GM21390 (cell line): ENCODE results near the gene ZER1.

Experiments used
- ATAC-seq: cut with Tn5 transposase; IDR thresholded peaks from one replicate; pipeline ENCODE4 v1.9.1; 2021; ENCODE audit not compliant: unreplicated experiment

ZER1 gene

GRCh38 chr9:128743421-128743820 is 28.3 kb downstream of the ZER1 start:
- ATAC-seq: no peak

DNA sequence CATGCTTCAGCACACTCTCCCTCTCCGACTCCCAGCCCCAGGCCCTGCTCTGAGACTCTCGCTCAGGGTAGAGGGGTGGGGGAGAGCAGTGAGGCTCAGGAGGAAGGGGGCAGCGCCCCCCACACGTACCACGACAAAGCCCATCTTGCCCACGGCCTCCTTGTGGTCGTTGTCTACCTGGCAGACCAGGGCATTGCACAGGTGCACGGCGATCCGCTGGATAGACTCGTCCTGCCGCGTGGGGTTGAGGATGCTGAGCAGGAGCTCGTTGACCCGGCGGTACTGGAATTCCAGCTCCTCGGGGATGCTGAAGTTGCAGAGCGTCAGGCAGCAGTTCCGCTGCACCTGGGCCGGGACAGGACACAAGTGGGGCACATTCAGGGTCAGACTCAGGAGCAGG is 29.3 kb downstream of the ZER1 start:
- no peak for ATAC-seq

GRCh38 chr9:128735373-128735772 is 36.4 kb downstream of the ZER1 start:
- no peak for ATAC-seq

- ATAC-seq: no peak
These were observed 38.5 kb downstream of the ZER1 start for GRCh38 chr9:128733256-128733655.

- ATAC-seq: no peak
These were observed 39.2 kb downstream of the ZER1 start for GRCh38 chr9:128732576-128732975.

GRCh38 chr9:128731691-128732090 is 40.0 kb downstream of the ZER1 start:
- ATAC-seq: no peak

GRCh38 chr9:128731093-128731492 is 40.6 kb downstream of the ZER1 start:
- ATAC-seq: no peak

DNA sequence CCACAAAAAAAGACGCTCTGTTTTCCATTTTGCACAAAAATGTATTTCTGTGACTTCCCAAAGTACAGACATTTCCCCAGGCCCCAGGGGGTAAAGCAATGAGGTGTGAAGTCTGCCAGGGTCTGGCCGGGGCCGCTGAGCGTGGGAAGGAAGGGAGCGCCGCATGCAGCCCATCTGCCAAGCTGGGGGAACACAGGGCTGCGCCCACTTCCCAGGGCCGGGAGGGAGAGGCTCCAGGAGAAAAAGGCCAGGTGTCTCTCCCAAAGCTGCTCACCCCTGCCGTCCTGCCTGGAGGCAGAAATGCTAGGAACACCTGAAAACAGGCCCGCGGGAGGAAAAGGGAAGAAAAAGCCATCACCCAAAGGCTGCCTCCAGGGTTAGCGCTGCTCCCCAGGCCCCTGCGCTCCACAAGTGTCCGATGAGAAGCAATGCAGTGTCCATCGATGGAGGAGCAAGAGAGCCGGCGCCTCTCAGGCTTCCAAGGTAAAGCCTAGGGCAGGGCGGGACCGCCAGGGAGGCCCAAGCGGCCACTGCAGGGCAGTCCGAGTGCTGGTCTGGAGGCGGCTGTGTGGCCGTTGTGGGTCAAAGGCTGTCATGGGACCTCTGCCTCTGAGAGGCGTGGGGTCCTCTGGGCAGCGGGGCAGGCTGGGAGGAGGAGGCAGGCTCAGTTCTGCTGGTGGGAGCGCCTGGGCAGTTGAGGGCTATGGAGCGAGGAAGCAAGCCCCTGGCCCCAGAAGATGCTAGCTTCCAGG is 41.8 kb downstream of the ZER1 start:
- no peak for ATAC-seq

DNA sequence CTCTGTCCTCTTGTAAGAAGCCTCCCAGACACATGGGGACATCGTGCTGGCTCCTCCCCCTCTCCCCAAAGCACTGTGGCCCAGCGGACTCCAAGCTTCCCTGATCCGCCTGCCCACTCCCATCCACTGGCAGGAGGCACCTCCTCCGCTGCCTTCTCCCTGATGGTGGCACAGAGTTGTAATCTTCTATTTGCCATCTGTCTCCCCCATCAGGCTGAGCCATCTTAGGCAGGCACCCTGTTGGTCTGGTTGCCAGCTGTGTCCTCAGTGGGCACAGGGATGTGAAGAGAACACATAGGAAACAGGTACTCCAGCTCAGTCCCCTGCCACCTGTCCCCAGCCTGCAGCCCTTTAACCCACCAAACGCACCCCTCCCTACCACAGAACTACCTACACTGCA is 42.4 kb downstream of the ZER1 start:
- ATAC-seq: no peak

GRCh38 chr9:128728298-128728697 is 43.4 kb downstream of the ZER1 start:
- no peak for ATAC-seq

DNA sequence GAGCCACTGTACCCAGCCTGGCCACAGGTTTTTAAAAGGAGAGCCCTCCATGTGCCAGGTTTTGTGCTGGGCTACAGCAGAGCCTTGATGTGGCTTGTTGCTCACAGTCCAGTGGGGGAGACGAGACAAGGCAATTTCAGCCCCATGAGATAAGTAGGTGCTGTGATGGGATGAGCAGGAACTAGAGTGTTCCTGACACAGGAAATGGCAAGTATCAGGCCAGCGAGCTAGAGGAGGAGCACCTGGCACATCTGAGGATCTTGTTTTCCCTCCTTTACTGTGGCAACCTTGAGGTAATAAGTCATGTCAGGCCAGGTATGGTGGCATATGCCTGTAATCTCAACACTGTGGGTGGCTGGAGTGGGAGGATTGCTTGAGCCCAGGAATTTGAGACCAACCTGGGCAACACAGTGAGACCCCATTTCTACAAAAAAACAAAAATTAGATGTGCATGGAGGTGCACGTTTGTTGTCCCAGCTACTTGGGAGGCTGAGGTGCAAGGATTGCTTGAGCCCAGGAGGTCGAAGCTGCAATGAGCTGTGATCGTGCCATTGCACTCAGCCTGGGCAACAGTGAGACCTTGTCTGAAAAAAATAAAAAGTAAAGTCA is 44.0 kb downstream of the ZER1 start:
- ATAC-seq: no peak

DNA sequence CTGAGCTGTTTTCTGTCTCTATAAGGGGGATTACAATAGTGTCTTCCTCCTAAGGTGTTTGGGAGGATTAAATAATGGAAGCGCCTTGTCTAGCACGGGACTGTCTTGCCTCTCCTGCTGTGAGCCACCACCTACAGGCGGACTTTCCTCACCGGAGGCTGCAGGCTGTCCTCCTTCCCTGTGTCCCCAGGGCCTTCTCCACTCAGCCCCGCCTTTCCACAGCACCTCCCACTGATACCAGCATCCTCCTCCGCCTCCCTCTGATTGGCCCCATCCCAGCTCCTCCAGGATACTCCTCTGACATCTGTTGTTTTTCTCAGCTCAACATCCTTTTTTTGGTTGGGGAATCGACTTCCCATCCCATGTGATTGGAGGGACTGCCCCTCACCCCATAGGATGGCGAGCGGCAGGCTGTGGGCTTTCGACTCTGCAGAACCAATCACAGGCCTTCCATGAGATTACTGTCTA is 46.9 kb downstream of the ZER1 start:
- ATAC-seq: no peak

GRCh38 chr9:128723866-128724743 is 47.6 kb downstream of the ZER1 start, which contains the start of gene ZDHHC12:
ZDHHC12 (minus strand) TSS chr9:128724127; CDS start chr9:128724093, 34 bp downstream.
- ATAC-seq: peak; percentile 95

DNA sequence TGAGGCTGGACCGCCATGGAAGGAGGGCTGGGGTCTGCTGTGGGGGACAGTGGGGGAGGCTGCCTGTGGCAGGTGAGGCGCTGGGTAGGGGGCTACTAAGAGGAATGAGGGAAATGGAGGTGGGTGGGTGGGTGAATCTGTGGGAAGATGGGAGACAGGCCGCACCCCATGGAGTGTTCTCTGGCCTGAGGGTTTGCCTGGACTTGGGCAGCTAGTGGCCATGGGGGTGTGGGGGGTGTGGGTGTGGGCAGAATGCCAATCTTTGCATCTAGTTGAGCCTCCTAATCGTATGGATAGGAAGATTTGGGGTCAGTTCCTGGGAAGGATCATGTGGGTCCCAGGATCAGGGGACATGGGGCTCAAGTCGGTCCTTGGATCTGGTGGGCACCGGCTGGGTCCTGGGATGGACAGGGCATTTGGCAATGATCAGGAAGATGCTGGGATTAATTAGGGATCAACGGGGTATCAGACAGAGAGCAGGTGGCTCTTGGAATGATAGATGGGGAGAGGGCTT is 48.3 kb downstream of the ZER1 start:
- no peak for ATAC-seq

DNA sequence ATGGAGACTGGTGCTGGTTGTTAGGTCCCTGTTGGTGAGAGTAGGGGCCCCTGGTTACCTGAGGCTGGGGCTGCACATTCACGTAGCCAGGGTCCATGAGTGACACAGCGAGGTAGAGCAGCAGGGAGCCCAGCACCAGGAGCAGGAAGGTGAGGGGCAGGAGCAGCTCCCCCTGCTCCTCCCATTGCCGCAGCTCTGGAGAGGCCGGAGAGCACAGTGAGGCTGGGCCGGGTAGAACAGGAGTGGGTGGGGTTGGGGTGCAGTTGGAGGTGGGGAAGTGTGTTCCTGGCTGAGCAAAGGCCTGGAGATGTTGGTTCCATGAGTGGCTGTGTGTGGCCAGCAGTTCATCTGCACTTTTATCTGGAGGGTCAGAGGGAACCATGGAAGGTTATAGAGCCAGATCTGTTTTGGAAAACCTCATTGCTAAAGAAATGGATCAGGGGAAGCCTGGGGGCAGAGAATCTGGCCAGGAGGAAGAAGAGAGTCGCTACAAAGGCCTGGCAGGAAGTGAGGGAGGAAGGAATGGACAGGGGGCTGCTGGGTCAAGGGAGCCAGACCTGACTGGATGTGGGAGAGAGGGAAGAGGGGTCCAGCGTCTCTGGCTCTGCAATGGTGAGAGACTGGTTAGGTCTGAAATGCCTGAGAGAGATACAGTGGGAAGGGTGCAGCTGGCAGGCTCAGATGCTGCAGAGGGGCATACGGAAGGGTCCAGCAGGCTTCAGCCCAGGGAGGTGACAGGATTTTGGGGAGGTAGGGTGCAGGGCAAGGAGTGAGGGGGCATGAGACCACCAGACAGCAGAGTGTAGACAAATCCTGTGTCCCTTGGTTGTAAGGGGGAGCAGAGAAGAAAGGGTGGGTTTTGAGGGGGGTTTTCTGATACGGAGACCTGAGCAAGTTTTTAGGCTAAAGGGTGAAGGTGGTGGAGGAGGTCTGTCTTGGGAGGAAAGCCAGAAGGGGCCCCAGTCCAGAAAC is 49.1 kb downstream of the ZER1 start:
- no peak for ATAC-seq

DNA sequence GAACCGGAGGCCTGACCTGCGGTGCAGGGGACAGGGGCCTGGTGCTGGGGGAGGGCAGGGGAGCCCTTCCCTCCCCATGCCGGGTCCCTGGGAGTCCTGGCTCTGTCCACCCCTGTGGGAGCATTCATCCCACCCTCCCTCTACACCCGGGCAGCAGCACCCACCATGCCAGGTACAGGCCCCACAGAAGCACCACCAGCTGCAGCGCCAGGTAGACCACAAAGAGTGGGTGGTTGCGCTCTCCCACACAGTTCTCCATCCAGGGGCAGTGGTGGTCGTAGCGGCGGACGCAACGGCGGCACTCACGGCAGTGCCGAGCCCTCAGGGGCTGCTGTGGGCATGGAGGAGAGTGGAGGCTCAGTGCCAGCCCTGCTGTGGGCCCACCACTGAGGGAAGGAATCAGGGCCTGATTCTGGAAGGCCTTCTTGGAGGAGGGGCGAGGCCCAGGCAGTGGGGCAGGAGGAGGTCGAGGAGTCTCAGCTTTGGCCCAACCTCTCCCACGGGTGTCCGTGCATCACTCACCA is 50.2 kb downstream of the ZER1 start:
- no peak for ATAC-seq

- no peak for ATAC-seq
These were observed 50.8 kb downstream of the ZER1 start for GRCh38 chr9:128720841-128721486.

GRCh38 chr9:128719919-128720605 is 51.7 kb downstream of the ZER1 start:
- no peak for ATAC-seq

GRCh38 chr9:128718475-128718874 is 53.3 kb downstream of the ZER1 start:
- ATAC-seq: no peak
